GM12878 (cell line): ENCODE results near the gene HPD. TPM values are rescaled to one million over a fixed set of nuclear protein-coding genes. Genes with fewer than 3 reads are reported as not detected.

Source experiments
- BACH1 ChIP-seq: fragments of 450-650 bp; IDR thresholded peaks from 2 replicates; pipeline ENCODE4 v1.6.1; 2017; ENCODE audit warnings: mild to moderate bottlenecking, borderline replicate concordance
- CBFB ChIP-seq: IDR thresholded peaks from 2 replicates; pipeline ENCODE4 v1.6.1; 2016; ENCODE audit warnings: antibody characterized with exemption, low read depth
- CREB1 ChIP-seq: IDR thresholded peaks from 2 replicates; pipeline ENCODE4 v1.6.1; 2012; ENCODE audit warnings: low read depth, mild to moderate bottlenecking, inconsistent platforms
- CUX1 ChIP-seq: IDR thresholded peaks from 2 replicates; pipeline ENCODE4 v1.6.1; 2012; ENCODE audit warnings: improper control_type of control experiment, low read depth, low read length; ENCODE audit not compliant: insufficient replicate concordance
- E2F4 ChIP-seq: IDR thresholded peaks from 2 replicates; pipeline ENCODE4 v1.6.1; 2012; ENCODE audit warnings: low read depth, low read length, improper control_type of control experiment
- FOXM1 ChIP-seq: IDR thresholded peaks from 2 replicates; pipeline ENCODE4 v1.6.1; 2012; ENCODE audit warnings: low read depth, mild to moderate bottlenecking, inconsistent platforms, low read length, moderate library complexity
- HDGF ChIP-seq: fragments of 450-650 bp; IDR thresholded peaks from 2 replicates; pipeline ENCODE4 v1.6.1; 2016; ENCODE audit warnings: antibody characterized with exemption
- IRF3 ChIP-seq: fragments of 450-650 bp; IDR thresholded peaks from 2 replicates; pipeline ENCODE4 v1.6.1; 2014; ENCODE audit warnings: mild to moderate bottlenecking
- MYB ChIP-seq: fragments of 150-350 bp; IDR thresholded peaks from 2 replicates; pipeline ENCODE4 v1.6.1; 2014; ENCODE audit warnings: mild to moderate bottlenecking, low read depth, low read length, borderline replicate concordance
- PML ChIP-seq: IDR thresholded peaks from 2 replicates; pipeline ENCODE4 v1.6.1; 2012; ENCODE audit warnings: low read length, inconsistent platforms
- POLR2AphosphoS2 ChIP-seq: IDR thresholded peaks from 2 replicates; pipeline ENCODE4 v1.6.1; 2011; ENCODE audit warnings: low read depth, mild to moderate bottlenecking, low read length, improper control_type of control experiment, moderate library complexity
- POU2F2 ChIP-seq: IDR thresholded peaks from 3 replicates; pipeline ENCODE4 v1.6.1; 2011; ENCODE audit warnings: low read depth, mild to moderate bottlenecking, low read length, borderline replicate concordance
- RBBP5 ChIP-seq: fragments of 200-600 bp; sonication (generic); conservative IDR thresholded peaks from 2 replicates; pipeline ENCODE4 v1.6.1; 2016
- SKIL ChIP-seq: fragments of 450-650 bp; IDR thresholded peaks from 2 replicates; pipeline ENCODE4 v1.6.1; 2017; ENCODE audit warnings: mild to moderate bottlenecking, low read depth, inconsistent platforms; ENCODE audit not compliant: poor library complexity, severe bottlenecking
- ZNF592 ChIP-seq: fragments of 450-650 bp; IDR thresholded peaks from 2 replicates; pipeline ENCODE4 v1.6.1; 2017; ENCODE audit warnings: mild to moderate bottlenecking, moderate library complexity
- polyA plus RNA-seq, 11 experiments: library from polyadenylated mRNA; depleted of rRNA in 4 of 11; unstranded in 6 of 11; stranded (reverse) in 5 of 11; fragments of >200 nt; fragmentation: Nextera tagmentation in 4 of 11; fragmentation: Illumina TruSeq in 1 of 11; extraction: Ambion mirVana in 4 of 11; extraction: Trizol in 1 of 11; gene quantifications; 1 replicate in 1 of 11; 2 replicates in 10 of 11; pipeline versions ENCODE4 v1.2.1 to v1.2.3, GENCODE V29; 2011 to 2016; ENCODE audit warnings: inconsistent platforms in 2 of 11, missing spikeins in 2 of 11, low read depth in 1 of 11
- total RNA-seq, 4 experiments: library from RNA; depleted of rRNA in 3 of 4; stranded (reverse); fragments of >200 nt in 3 of 4; fragmentation: Illumina TruSeq in 1 of 4; extraction: Trizol in 1 of 4; gene quantifications; 2 replicates each; pipeline versions ENCODE4 v1.2.1 to v1.2.3, GENCODE V29; 2013 to 2021

HPD gene
- total and polyA plus RNA-seq, 10 of the 15 experiments (the other 5 are each of a cell fraction or from before 2014, with no cell fraction given): 0.04 to 0.69 (median 0.28) TPM; not detected in 7

- TF ChIP-seq RBBP5 (no peak), IRF3 (no peak), CREB1 (no peak), BACH1 (peak; percentile 47; the same call in 1 of the 2 replicates), E2F4 (no peak), CUX1 (no peak), HDGF (no peak), ZNF592 (no peak), POLR2AphosphoS2 (no peak; the same call in 1 of the 2 replicates), CBFB (peak; percentile 71), MYB (no peak), POU2F2 (no peak), SKIL (no peak), PML (no peak), FOXM1 (no peak)
Observed at GRCh38 chr12:121789800-121790728, 68.6 kb downstream of the HPD start (continued).
